ENCODE measurements around the gene B4GALT5.

Gene B4GALT5

DNA sequence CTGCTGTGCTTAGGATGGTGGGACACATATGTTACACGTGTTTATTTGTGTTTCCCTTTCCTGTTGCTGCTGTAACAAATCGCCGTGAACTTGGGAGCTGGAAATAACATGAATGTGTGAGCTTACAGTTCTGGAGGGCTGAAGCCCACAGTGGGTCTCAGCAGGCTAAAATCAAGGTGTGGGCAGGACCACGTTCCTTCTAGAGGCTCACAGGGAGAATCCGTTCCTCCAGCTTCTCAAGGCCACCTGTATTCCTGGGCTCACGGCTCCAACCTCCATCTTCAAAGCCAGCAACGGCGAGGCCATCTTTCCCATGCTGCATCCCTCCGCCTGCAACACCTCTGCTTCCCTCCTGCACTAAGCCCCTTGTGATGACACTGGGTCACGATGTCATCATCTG is 118.3 kb downstream of the B4GALT5 start:
- TF ChIP-seq, protein P1, sequence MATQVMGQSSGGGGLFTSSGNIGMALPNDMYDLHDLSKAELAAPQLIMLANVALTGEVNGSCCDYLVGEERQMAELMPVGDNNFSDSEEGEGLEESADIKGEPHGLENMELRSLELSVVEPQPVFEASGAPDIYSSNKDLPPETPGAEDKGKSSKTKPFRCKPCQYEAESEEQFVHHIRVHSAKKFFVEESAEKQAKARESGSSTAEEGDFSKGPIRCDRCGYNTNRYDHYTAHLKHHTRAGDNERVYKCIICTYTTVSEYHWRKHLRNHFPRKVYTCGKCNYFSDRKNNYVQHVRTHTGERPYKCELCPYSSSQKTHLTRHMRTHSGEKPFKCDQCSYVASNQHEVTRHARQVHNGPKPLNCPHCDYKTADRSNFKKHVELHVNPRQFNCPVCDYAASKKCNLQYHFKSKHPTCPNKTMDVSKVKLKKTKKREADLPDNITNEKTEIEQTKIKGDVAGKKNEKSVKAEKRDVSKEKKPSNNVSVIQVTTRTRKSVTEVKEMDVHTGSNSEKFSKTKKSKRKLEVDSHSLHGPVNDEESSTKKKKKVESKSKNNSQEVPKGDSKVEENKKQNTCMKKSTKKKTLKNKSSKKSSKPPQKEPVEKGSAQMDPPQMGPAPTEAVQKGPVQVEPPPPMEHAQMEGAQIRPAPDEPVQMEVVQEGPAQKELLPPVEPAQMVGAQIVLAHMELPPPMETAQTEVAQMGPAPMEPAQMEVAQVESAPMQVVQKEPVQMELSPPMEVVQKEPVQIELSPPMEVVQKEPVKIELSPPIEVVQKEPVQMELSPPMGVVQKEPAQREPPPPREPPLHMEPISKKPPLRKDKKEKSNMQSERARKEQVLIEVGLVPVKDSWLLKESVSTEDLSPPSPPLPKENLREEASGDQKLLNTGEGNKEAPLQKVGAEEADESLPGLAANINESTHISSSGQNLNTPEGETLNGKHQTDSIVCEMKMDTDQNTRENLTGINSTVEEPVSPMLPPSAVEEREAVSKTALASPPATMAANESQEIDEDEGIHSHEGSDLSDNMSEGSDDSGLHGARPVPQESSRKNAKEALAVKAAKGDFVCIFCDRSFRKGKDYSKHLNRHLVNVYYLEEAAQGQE (IDR thresholded peaks at IDR 0.05; ENCODE audit: insufficient read depth in 1 of 2, low read depth in 2 of 2, low read length in 2 of 2): no peak
- TF ChIP-seq SIN3A (IDR thresholded peaks at IDR 0.05; ENCODE audit: borderline replicate concordance, insufficient read depth, low read length) (no peak), FOXP2 (optimal IDR thresholded peaks at IDR 0.05; ENCODE audit: borderline replicate concordance, extremely low read depth, extremely low read length, insufficient read depth) (no peak), POLR2AphosphoS5 (IDR thresholded peaks at IDR 0.05; ENCODE audit: low read depth, low read length) (no peak), TAF1 (IDR thresholded peaks at IDR 0.05; ENCODE audit: borderline replicate concordance, insufficient read depth, low read length) (no peak)

DNA sequence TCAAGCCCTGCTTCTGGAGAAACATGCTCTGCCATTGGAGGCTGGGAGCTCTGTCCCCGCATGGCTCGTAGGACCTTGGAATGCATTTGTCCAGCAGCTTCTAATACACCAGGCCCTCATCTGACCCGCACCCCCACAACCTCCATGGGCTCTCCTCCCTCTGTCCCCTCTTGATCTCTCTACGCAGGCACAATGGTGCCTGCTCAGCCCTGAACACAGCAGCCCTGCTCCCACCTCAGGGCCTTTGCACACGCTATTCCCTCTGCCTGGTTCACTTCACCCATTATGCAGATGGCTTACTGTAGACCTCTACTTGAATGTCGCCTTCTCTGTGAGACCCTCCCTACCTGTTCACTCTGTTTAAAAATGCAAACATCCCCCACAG is 118.8 kb downstream of the B4GALT5 start:
- TF ChIP-seq, protein P1 (IDR thresholded peaks at IDR 0.05; ENCODE audit: insufficient read depth in 1 of 2, low read depth in 2 of 2, low read length in 2 of 2): no peak
- TF ChIP-seq SIN3A (IDR thresholded peaks at IDR 0.05; ENCODE audit: borderline replicate concordance, insufficient read depth, low read length) (no peak), POLR2AphosphoS5 (IDR thresholded peaks at IDR 0.05; ENCODE audit: low read depth, low read length) (no peak), FOXP2 (optimal IDR thresholded peaks at IDR 0.05; ENCODE audit: borderline replicate concordance, extremely low read depth, extremely low read length, insufficient read depth) (no peak), TAF1 (IDR thresholded peaks at IDR 0.05; ENCODE audit: borderline replicate concordance, insufficient read depth, low read length) (no peak)

DNA sequence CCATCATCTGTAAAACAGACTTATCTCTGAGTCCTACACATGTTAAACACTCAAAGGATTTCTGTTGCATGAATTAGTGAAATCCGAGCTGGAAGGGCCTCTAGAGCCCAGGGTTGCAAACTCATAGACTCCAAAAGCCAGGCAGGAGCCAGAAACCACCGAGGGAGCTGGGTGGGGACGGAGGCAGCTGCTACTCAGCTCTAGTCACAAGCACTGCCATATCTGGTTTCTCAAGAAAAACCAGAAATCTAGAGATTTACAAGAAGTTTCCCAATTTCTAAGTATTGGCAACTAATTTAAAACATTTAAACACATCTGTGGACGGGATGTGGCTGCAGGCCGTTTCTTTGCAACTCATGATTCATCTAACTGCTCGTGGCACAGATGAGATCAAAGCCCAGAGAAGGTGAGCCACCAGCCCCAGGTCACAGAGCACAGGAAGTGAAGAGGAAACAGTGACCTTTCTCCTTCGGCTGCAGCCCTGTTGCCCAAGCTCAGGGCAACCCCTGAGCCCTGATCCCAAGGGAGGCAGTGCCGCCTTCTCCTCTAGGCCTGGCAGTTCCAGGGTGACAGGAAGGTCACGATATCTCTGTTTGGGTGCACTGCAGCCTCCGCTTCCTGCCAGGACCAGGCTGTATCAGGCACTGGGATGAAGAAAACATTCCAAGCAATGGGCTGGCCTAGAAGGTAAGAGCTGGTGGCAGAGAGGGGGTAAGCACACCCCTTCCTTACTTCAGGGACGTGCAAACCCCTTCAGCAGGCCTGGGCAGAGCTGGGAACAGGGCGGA is 119.3 kb downstream of the B4GALT5 start:
- TF ChIP-seq SIN3A (IDR thresholded peaks at IDR 0.05; ENCODE audit: borderline replicate concordance, insufficient read depth, low read length): no peak
- no peak for TF ChIP-seq TAF1 (IDR thresholded peaks at IDR 0.05; ENCODE audit: borderline replicate concordance, insufficient read depth, low read length)
- no peak for TF ChIP-seq POLR2AphosphoS5 (IDR thresholded peaks at IDR 0.05; ENCODE audit: low read depth, low read length)
- TF ChIP-seq, protein P1 (IDR thresholded peaks at IDR 0.05; ENCODE audit: insufficient read depth in 1 of 2, low read depth in 2 of 2, low read length in 2 of 2): no peak
- TF ChIP-seq FOXP2 (optimal IDR thresholded peaks at IDR 0.05; ENCODE audit: borderline replicate concordance, extremely low read depth, extremely low read length, insufficient read depth): no peak

DNA sequence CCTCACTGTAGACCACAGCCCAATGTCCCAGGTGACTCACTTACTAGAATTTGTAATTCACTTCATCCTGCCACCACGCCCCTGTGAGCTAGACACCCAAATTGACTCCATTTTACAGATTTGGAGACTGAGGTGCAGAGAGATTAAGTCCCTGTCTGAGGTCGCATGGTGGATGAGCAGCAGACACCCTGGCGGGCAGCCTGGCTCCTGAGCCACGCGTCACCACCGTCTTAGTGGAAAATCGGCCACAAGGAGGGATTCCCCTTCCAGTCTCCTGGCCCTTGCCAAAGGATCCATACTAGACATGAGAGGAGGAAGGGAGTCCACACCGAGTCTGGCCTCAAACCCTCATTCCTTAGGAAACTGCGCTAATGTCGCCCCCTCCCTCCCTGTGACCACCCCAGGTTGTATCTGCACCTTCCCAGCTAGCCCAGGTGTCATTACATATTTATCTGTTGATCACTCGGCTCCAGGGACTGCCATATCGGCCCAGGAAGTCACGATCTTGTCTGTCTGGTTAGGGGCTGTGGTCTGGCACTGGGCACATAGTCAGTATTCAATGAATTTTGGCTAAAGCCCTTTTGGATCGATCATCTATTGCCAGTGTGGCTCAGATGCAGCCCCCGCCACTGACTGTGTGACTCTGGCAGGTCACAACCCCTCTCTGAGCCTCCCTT is 120.1 kb downstream of the B4GALT5 start:
- no peak for TF ChIP-seq FOXP2 (optimal IDR thresholded peaks at IDR 0.05; ENCODE audit: borderline replicate concordance, extremely low read depth, extremely low read length, insufficient read depth)
- no peak for TF ChIP-seq TAF1 (IDR thresholded peaks at IDR 0.05; ENCODE audit: borderline replicate concordance, insufficient read depth, low read length)
- no peak for TF ChIP-seq SIN3A (IDR thresholded peaks at IDR 0.05; ENCODE audit: borderline replicate concordance, insufficient read depth, low read length)
- TF ChIP-seq POLR2AphosphoS5 (IDR thresholded peaks at IDR 0.05; ENCODE audit: low read depth, low read length): no peak
- TF ChIP-seq, protein P1 (IDR thresholded peaks at IDR 0.05; ENCODE audit: insufficient read depth in 1 of 2, low read depth in 2 of 2, low read length in 2 of 2): no peak

Data from PFSK-1 (cell line).